TTC549 (cell line): ENCODE data around the gene AFAP1L1.
"Not testable (repeated sequence)": the region's sequence is repeated elsewhere in the genome, so short reads cannot be mapped to it uniquely, and the experiment has no call there.

Experiments used
- FAIRE-seq: peaks from 2 replicates; lab custom pipeline; 2012; peaks lifted over from hg19 to GRCh38; lab: Jason Lieb, UNC

The AFAP1L1 gene

GRCh38 chr5:149374303-149374702 is 102.6 kb downstream of the AFAP1L1 start:
- no peak for FAIRE-seq

- no peak for FAIRE-seq
Measured at GRCh38 chr5:149374801-149375200, 103.1 kb downstream of the AFAP1L1 start.

- FAIRE-seq = no peak
Measured at GRCh38 chr5:149375434-149375833, 103.8 kb downstream of the AFAP1L1 start.

GRCh38 chr5:149376104-149376503 is 104.4 kb downstream of the AFAP1L1 start:
- no peak for FAIRE-seq

GRCh38 chr5:149376711-149377447 is 105.2 kb downstream of the AFAP1L1 start:
- no peak for FAIRE-seq

- FAIRE-seq = no peak
Measured at GRCh38 chr5:149378241-149378820, 106.7 kb downstream of the AFAP1L1 start.

- FAIRE-seq = no peak
Measured at GRCh38 chr5:149379177-149379761, 107.6 kb downstream of the AFAP1L1 start, which contains the start of gene IL17B. TSS of gene IL17B (minus strand) at chr5:149379292. CDS start at chr5:149379225, 67 bp downstream.

GRCh38 chr5:149379818-149380374 is 108.2 kb downstream of the AFAP1L1 start:
- no peak for FAIRE-seq

- FAIRE-seq = no peak
Measured at GRCh38 chr5:149380466-149381121, 108.9 kb downstream of the AFAP1L1 start.

GRCh38 chr5:149381261-149381985 is 109.8 kb downstream of the AFAP1L1 start:
- no peak for FAIRE-seq

- no peak for FAIRE-seq
Measured at GRCh38 chr5:149381986-149382338, 110.3 kb downstream of the AFAP1L1 start.

GRCh38 chr5:149382517-149383220 is 111.0 kb downstream of the AFAP1L1 start:
- no peak for FAIRE-seq

GRCh38 chr5:149383399-149383798 is 111.7 kb downstream of the AFAP1L1 start:
- FAIRE-seq = no peak

GRCh38 chr5:149386166-149386565 is 114.5 kb downstream of the AFAP1L1 start:
- no peak for FAIRE-seq

- no peak for FAIRE-seq
Measured at GRCh38 chr5:149387081-149387631, 115.5 kb downstream of the AFAP1L1 start.

GRCh38 chr5:149387982-149388381 is 116.3 kb downstream of the AFAP1L1 start:
- FAIRE-seq = no peak

- FAIRE-seq = no peak
Measured at GRCh38 chr5:149388498-149389190, 117.0 kb downstream of the AFAP1L1 start.

- no peak for FAIRE-seq
Measured at GRCh38 chr5:149389552-149390495, 118.2 kb downstream of the AFAP1L1 start.

- not testable (repeated sequence) for FAIRE-seq
Measured at GRCh38 chr5:149391076-149391475, 119.4 kb downstream of the AFAP1L1 start.
